ENCODE measurements around the gene LAMTOR1.

LAMTOR1 gene

DNA sequence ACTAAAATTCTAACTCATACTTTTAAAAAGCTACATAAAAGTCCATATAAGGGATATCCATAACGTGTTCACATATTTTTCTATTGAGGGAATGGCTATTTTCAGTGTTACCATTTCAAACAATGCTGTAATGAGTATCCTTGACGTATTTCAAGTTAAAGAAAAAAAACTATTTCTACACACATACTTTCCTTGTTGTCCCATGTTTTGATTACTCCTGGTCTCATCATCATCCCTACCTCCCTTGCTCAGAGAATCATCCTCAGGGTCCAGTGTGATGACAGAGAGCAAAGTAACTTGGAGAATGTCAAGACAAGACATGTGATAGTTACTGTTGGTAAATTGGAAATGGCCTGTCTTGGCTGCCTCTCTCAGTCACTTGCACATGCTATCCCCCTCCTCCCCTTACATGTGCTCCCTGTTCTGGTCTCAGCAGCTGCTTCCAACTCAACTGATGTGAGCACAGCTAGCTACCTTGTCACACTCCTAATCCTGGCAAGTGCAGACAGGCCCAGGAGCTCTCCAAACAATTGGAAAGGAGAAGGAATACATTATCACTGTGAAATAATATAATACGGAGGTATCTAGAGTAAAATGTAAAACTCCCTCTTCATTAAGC is 44.6 kb downstream of the LAMTOR1 start:
- Histone ChIP-seq H3K27ac (ENCODE audit: low read depth, low read length) (peak overlapping the region; percentile 7), H3K9ac (ENCODE audit: low read length) (no peak overlapping the region), H3K9me3 (ENCODE audit: low read length) (no peaks in the 10 kb centered on the region), H3K4me1 (ENCODE audit: insufficient read depth, low read length) (no peaks in the 10 kb centered on the region), H3K4me3 (ENCODE audit: low read depth in 1 of 2, low read length in 2 of 2) (no peak overlapping the region), H3K27me3 (ENCODE audit: control insufficient read depth in 1 of 2, insufficient read depth in 2 of 2, low read length in 2 of 2) (no peaks in the 10 kb centered on the region), H3K36me3 (ENCODE audit: insufficient read depth, low read length) (no peaks in the 10 kb centered on the region)

DNA sequence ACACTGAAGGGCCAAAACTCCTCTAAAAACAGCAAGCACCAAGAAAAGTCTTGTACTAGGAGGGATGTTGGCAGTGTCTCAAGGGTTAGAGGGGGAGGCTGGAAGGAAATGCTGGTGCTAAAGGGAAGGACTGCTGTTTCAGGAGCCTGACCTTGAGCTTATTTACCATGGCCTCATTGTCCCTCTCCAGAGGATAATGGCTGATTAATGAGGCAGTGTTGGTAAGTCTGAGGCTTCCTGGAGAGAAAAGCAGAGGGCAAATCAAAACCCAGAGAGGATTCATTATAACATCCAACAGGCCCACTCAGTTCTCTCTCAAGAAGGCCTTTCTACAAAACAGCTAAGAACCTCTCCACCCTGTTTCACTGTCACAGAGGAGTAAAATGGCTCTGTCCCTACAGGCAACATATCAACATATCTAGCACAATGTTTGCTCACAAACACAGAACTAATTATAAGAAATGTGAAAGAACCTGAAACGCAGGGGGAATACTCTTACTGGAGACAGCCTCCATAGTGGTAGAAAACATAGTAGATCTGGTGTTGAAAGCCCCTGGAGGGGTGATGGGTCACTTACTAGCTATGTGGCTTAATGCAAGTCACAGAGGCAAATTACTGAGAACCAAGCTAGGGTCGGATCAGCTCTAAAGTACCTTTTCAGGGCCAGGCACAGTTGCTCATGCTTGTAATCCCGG is 54.2 kb downstream of the LAMTOR1 start:
- H3K36me3 ChIP-seq (ENCODE audit: insufficient read depth, low read length), result no peaks in the 10 kb centered on the region
- no peaks in the 10 kb centered on the region for H3K27me3 ChIP-seq (ENCODE audit: control insufficient read depth in 1 of 2, insufficient read depth in 2 of 2, low read length in 2 of 2)
- H3K9ac ChIP-seq (ENCODE audit: low read length), result no peak overlapping the region
- no peak overlapping the region for H3K4me3 ChIP-seq (ENCODE audit: low read depth in 1 of 2, low read length in 2 of 2)
- H3K9me3 ChIP-seq (ENCODE audit: low read length), result no peaks in the 10 kb centered on the region
- no peak overlapping the region for H3K27ac ChIP-seq (ENCODE audit: low read depth, low read length)
- peaks cover 17% of the 10 kb centered on the region for H3K4me1 ChIP-seq (ENCODE audit: insufficient read depth, low read length)

All from muscle layer of colon (tissue), 2 donors.